ENCODE results near the gene ULK3. TPM values are rescaled to one million over a fixed set of nuclear protein-coding genes. Genes with fewer than 3 reads are reported as not detected.
A peak's percentile ranks its signal among the peaks of the same experiment; 100 is the strongest.

ULK3 gene
- total RNA-seq, 1 donor from 2014 or later, result 57.3 TPM

DNA sequence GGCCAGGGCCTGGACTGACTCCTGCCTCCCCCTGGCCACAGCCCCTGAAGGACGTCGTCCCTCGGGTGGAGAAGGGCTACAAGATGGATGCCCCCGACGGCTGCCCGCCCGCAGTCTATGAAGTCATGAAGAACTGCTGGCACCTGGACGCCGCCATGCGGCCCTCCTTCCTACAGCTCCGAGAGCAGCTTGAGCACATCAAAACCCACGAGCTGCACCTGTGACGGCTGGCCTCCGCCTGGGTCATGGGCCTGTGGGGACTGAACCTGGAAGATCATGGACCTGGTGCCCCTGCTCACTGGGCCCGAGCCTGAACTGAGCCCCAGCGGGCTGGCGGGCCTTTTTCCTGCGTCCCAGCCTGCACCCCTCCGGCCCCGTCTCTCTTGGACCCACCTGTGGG lies 40.7 kb downstream of the ULK3 start:
- H3K4me1 Mint-ChIP-seq, result peaks cover 29% of the 10 kb centered on the region
- H3K36me3 Mint-ChIP-seq (ENCODE audit: low read depth), result peaks cover 54% of the 10 kb centered on the region
- H3K27me3 Mint-ChIP-seq, result no peaks in the 10 kb centered on the region
- no peak for DNase-seq
- no peak overlapping the region for H3K27ac Mint-ChIP-seq
- intact Hi-C loops (cut with micrococcal nuclease), result no loop called here
- H3K4me3 Mint-ChIP-seq, result no peak overlapping the region
- H3K9me3 Mint-ChIP-seq, result no peaks in the 10 kb centered on the region

DNA sequence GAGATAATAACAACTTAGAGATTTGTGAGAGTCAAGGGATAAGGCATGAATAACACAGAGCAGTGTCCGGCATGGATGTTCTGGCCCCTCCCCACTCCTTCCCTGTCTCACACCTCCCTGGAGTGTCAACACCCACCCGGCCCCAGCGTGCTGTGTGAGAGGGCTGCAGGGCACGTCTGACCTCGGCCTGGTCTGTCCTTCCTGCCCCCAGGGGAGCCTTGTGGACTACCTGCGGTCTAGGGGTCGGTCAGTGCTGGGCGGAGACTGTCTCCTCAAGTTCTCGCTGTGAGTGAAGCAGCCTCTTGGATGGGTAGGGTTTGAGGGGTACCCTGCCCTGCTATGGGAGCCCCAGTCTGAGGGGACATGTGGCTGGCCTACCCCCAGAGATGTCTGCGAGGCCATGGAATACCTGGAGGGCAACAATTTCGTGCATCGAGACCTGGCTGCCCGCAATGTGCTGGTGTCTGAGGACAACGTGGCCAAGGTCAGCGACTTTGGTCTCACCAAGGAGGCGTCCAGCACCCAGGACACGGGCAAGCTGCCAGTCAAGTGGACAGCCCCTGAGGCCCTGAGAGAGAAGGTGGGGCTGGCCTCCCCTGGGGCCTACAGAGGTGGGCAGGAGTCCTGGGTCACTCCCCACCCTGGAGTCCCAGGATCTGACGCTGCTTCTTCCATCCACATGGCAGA lies 41.5 kb downstream of the ULK3 start:
- intact Hi-C loops (cut with micrococcal nuclease), result no loop called here
- Mint-ChIP-seq H3K4me1 (peaks cover 27% of the 10 kb centered on the region), H3K9me3 (no peaks in the 10 kb centered on the region), H3K36me3 (ENCODE audit: low read depth) (peaks cover 54% of the 10 kb centered on the region), H3K27me3 (no peaks in the 10 kb centered on the region), H3K4me3 (no peak overlapping the region), H3K27ac (no peak overlapping the region)
- DNase-seq, result no peak

DNA sequence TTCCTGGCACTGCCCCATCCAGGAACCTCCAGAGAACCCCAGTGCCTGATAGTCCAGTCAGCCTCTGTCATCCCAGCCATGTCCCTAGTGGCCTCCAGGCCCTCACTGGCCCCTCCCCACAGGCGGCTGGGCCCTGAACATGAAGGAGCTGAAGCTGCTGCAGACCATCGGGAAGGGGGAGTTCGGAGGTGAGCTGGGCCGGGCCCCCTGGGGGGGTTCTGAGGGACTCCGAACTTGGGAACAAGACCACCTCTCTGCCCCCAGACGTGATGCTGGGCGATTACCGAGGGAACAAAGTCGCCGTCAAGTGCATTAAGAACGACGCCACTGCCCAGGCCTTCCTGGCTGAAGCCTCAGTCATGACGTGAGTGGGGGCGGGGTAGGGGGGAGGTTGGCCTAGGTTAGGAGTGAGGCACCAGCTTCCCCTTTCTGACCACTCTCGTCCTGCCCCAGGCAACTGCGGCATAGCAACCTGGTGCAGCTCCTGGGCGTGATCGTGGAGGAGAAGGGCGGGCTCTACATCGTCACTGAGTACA lies 42.3 kb downstream of the ULK3 start:
- Mint-ChIP-seq H3K4me1 (peaks cover 31% of the 10 kb centered on the region), H3K27ac (no peak overlapping the region), H3K4me3 (no peak overlapping the region), H3K9me3 (no peaks in the 10 kb centered on the region), H3K36me3 (ENCODE audit: low read depth) (peaks cover 57% of the 10 kb centered on the region), H3K27me3 (no peaks in the 10 kb centered on the region)
- intact Hi-C loops (cut with micrococcal nuclease), result loop anchor here (1.0 kb wide), 3 partner anchors 12 to 29 kb away; no protein-coding TSS in a partner anchor
- DNase-seq, result no peak

- Mint-ChIP-seq H3K4me1 (peaks cover 37% of the 10 kb centered on the region), H3K27me3 (no peaks in the 10 kb centered on the region), H3K9me3 (no peaks in the 10 kb centered on the region), H3K27ac (peak overlapping the region; percentile 89), H3K36me3 (ENCODE audit: low read depth) (peaks cover 59% of the 10 kb centered on the region), H3K4me3 (peak overlapping the region; percentile 58)
- intact Hi-C loops (cut with micrococcal nuclease), result loop anchor here (1.0 kb wide), 3 partner anchors 12 to 29 kb away; no protein-coding TSS in a partner anchor
- peak; percentile 96 for DNase-seq
These were observed 42.9 kb downstream of the ULK3 start for GRCh38 chr15:74799856-74800558.

- peak; percentile 73 for DNase-seq
- peaks cover 43% of the 10 kb centered on the region for H3K4me1 Mint-ChIP-seq
- peaks cover 55% of the 10 kb centered on the region for H3K36me3 Mint-ChIP-seq (ENCODE audit: low read depth)
- H3K4me3 Mint-ChIP-seq, result peak overlapping the region; percentile 21
- intact Hi-C loops (cut with micrococcal nuclease), result no loop called here
- H3K9me3 Mint-ChIP-seq, result no peaks in the 10 kb centered on the region
- peak overlapping the region; percentile 89 for H3K27ac Mint-ChIP-seq
- no peaks in the 10 kb centered on the region for H3K27me3 Mint-ChIP-seq
These were observed 43.6 kb downstream of the ULK3 start for GRCh38 chr15:74799255-74799855.

GRCh38 chr15:74798388-74799254 lies 44.3 kb downstream of the ULK3 start:
- H3K27me3 Mint-ChIP-seq, result no peaks in the 10 kb centered on the region
- DNase-seq, result no peak
- no peak overlapping the region for H3K4me3 Mint-ChIP-seq
- intact Hi-C loops (cut with micrococcal nuclease), result no loop called here
- H3K27ac Mint-ChIP-seq, result peak overlapping the region; percentile 89
- peaks cover 44% of the 10 kb centered on the region for H3K4me1 Mint-ChIP-seq
- no peaks in the 10 kb centered on the region for H3K9me3 Mint-ChIP-seq
- H3K36me3 Mint-ChIP-seq (ENCODE audit: low read depth), result peaks cover 47% of the 10 kb centered on the region

- peak overlapping the region; percentile 93 for H3K27ac Mint-ChIP-seq
- H3K4me3 Mint-ChIP-seq, result peak overlapping the region; percentile 63
- peaks cover 41% of the 10 kb centered on the region for H3K36me3 Mint-ChIP-seq (ENCODE audit: low read depth)
- intact Hi-C loops (cut with micrococcal nuclease), result loop anchor here (1.0 kb wide), 1 partner anchor 8 kb away; no protein-coding TSS in a partner anchor
- H3K27me3 Mint-ChIP-seq, result no peaks in the 10 kb centered on the region
- H3K9me3 Mint-ChIP-seq, result no peaks in the 10 kb centered on the region
- peaks cover 63% of the 10 kb centered on the region for H3K4me1 Mint-ChIP-seq
- DNase-seq, result peak; percentile 78
These were observed 46.9 kb downstream of the ULK3 start for GRCh38 chr15:74795966-74796625.

GRCh38 chr15:74794970-74795349 lies 48.0 kb downstream of the ULK3 start:
- H3K36me3 Mint-ChIP-seq (ENCODE audit: low read depth), result peaks cover 39% of the 10 kb centered on the region
- no peaks in the 10 kb centered on the region for H3K27me3 Mint-ChIP-seq
- DNase-seq, result no peak
- H3K4me1 Mint-ChIP-seq, result peaks cover 68% of the 10 kb centered on the region
- peak overlapping the region; percentile 57 for H3K4me3 Mint-ChIP-seq
- peak overlapping the region; percentile 76 for H3K27ac Mint-ChIP-seq
- H3K9me3 Mint-ChIP-seq, result no peaks in the 10 kb centered on the region
- intact Hi-C loops (cut with micrococcal nuclease), result no loop called here

DNA sequence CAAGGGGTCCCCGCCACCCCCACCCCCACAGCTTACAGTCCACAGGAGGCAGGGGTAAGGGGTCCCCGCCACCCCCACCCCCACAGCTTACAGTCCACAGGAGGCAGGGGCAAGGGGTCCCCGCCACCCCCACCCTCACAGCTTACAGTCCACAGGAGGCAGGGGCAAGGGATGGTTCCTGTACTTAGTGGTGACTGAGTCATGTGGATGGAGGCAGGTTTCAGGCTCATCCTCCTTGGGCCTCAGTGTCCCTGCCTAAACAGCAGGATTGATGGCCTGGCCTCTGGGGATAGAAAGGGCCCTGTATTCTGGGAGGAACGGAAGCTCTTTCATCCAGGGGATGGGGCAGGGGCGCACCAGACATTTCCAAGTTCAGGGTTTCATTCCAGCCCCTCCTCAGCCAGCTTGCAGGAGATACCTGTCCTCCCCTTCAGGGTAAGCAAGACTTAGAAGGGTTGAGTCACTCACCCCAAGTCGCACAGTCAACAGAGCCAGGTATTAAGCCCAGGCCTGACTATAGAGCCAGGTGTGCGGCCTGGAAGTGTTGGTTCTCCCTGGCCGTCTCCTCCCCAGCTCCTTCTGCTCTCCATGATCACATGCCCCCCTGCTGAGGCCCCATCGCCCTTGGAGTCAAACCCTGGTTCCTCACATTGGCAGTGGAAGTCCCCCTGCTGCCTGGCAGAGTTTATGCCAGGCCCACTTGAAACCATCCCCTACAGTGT lies 48.5 kb downstream of the ULK3 start:
- Mint-ChIP-seq H3K27me3 (no peaks in the 10 kb centered on the region), H3K36me3 (ENCODE audit: low read depth) (peaks cover 41% of the 10 kb centered on the region), H3K9me3 (no peaks in the 10 kb centered on the region), H3K4me3 (peak overlapping the region; percentile 57), H3K27ac (peak overlapping the region; percentile 76), H3K4me1 (peaks cover 68% of the 10 kb centered on the region)
- no peak for DNase-seq
- intact Hi-C loops (cut with micrococcal nuclease), result no loop called here

DNA sequence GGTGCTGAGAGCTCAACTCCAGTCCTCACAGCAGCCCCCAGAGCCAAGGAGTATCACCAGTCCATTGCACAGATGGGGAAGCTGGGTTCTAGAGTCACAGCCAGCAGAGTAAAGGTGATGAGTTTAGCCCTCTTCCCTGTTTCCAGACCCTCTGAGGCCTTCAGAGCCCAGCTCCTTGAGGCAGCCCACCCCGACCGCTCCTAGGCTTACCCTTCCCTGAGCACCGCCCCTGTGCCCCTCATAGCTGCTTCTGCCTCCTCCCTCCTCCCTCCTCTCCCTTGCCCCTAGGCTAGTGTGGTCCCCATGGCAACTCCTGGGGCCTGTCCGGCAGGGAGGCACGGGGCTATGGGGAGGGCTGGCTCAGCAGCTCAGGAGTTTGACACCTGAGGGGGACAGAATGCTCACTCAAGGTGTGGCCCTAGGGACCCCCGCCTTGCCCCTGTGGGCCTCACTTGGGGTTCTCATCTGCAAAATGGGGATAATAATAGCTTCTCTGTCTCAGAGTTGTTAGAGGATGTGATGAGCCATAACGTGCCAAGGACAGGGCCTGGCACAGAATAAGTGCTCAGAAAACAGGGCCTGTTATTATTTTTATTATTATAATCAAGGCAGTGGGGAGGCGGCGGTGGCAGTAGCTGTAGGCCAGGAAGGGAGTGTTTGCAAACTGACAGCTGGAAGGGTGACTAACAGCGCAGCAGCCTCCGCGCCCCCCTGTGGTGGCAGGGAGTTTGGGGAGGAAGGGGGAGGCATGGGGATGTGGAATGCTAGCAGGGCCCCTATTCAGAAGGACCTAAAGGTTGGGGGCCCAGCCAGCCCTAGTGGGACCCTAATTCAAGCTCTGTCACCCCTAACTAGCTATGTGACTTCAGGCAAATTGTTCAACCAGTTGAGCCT lies 49.6 kb downstream of the ULK3 start:
- H3K36me3 Mint-ChIP-seq (ENCODE audit: low read depth), result peaks cover 43% of the 10 kb centered on the region

GRCh38 chr15:74792227-74793016 lies 50.5 kb downstream of the ULK3 start:
- H3K27me3 Mint-ChIP-seq, result no peaks in the 10 kb centered on the region
- peaks cover 73% of the 10 kb centered on the region for H3K4me1 Mint-ChIP-seq
- H3K36me3 Mint-ChIP-seq (ENCODE audit: low read depth), result peaks cover 47% of the 10 kb centered on the region
- no peak for DNase-seq
- peak overlapping the region; percentile 96 for H3K4me3 Mint-ChIP-seq
- intact Hi-C loops (cut with micrococcal nuclease), result no loop called here
- peak overlapping the region; percentile 83 for H3K27ac Mint-ChIP-seq
- H3K9me3 Mint-ChIP-seq, result no peaks in the 10 kb centered on the region

More for the DNA sequence above, 49.6 kb downstream of the ULK3 start:
- peak overlapping the region; percentile 60 for H3K27ac Mint-ChIP-seq
- no peaks in the 10 kb centered on the region for H3K27me3 Mint-ChIP-seq
- H3K4me1 Mint-ChIP-seq, result peaks cover 70% of the 10 kb centered on the region
- intact Hi-C loops (cut with micrococcal nuclease), result no loop called here
- no peaks in the 10 kb centered on the region for H3K9me3 Mint-ChIP-seq
- H3K4me3 Mint-ChIP-seq, result peak overlapping the region; percentile 58
- DNase-seq, result peak; percentile 89
